Fibroblast of lung (primary cell): ENCODE results near the gene MYO10.

Experiments
- EZH2 ChIP-seq: IDR thresholded peaks from 2 replicates; pipeline ENCODE4 v1.5.1; 2012; ENCODE audit warnings: low read length, control low read depth, mild to moderate bottlenecking; ENCODE audit errors: missing control alignments
- TF ChIP-seq, protein P1 (sequence below), 2 donors: IDR thresholded peaks in 1 of 2; conservative IDR thresholded peaks in 1 of 2; 1 replicate in 1 of 2; 2 replicates in 1 of 2; pipeline ENCODE4 v1.5.1; 2011 to 2012; ENCODE audit warnings: low read length in 2 of 2, control low read depth in 1 of 2, inconsistent platforms in 1 of 2, low read depth in 1 of 2, mild to moderate bottlenecking in 1 of 2

DNA sequence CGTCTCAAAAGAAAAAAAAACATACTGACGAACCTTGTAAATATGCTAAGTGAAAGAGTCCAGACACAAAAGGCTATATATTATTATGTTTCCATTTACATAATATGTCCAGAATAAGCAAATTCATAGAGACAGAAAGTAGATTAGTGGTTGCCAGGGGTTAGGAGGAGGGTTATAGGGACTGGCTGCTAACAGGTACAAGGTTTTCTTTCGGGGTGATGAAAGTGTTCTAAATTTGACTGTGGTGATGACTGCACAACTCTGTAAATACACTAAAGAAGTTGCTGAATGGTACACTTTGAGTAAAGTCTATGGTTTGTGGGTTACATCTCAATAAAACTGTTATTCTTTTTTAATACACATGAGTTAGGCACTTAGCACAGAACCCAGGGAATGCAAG is 98.8 kb downstream of the MYO10 start:
- TF ChIP-seq, protein P1, sequence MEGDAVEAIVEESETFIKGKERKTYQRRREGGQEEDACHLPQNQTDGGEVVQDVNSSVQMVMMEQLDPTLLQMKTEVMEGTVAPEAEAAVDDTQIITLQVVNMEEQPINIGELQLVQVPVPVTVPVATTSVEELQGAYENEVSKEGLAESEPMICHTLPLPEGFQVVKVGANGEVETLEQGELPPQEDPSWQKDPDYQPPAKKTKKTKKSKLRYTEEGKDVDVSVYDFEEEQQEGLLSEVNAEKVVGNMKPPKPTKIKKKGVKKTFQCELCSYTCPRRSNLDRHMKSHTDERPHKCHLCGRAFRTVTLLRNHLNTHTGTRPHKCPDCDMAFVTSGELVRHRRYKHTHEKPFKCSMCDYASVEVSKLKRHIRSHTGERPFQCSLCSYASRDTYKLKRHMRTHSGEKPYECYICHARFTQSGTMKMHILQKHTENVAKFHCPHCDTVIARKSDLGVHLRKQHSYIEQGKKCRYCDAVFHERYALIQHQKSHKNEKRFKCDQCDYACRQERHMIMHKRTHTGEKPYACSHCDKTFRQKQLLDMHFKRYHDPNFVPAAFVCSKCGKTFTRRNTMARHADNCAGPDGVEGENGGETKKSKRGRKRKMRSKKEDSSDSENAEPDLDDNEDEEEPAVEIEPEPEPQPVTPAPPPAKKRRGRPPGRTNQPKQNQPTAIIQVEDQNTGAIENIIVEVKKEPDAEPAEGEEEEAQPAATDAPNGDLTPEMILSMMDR (conservative IDR thresholded peaks at IDR 0.05 in 1 of 2, IDR thresholded peaks at IDR 0.05 in 1 of 2; ENCODE audit: low read depth in 1 of 2, low read length in 2 of 2) = no peak
- no peak for TF ChIP-seq EZH2
